Large intestine (tissue), 3 donors: ENCODE results near the gene IFNL1. TPM values are rescaled to one million over a fixed set of nuclear protein-coding genes. Genes with fewer than 3 reads are reported as not detected.
"Not testable (repeated sequence)": the region's sequence is repeated elsewhere in the genome, so short reads cannot be mapped to it uniquely, and the experiment has no call there.

Source experiments
- DNase-seq, 2 donors: peaks; one replicate each; pipeline versions ENCODE4 v3.0.0 to v3.0.0-alpha.2; 2013
- H3K27ac ChIP-seq: one replicate; pipeline ENCODE4 v1.5.1; 2013; ENCODE audit warnings: low read length
- H3K27me3 ChIP-seq: 2 replicates; pipeline ENCODE4 v1.6.1; 2013; ENCODE audit warnings: low read length; ENCODE audit not compliant: control insufficient read depth, insufficient read depth
- H3K36me3 ChIP-seq: 2 replicates; pipeline ENCODE4 v1.6.1; 2013; ENCODE audit warnings: low read length; ENCODE audit not compliant: control insufficient read depth, insufficient read depth
- H3K4me1 ChIP-seq: one replicate; pipeline ENCODE4 v1.6.1; 2013; ENCODE audit warnings: low read length; ENCODE audit not compliant: control insufficient read depth, insufficient read depth
- H3K4me3 ChIP-seq: one replicate; pipeline ENCODE4 v1.5.1; 2013; ENCODE audit warnings: low read length
- H3K9me3 ChIP-seq: one replicate; pipeline ENCODE4 v1.6.1; 2013; ENCODE audit warnings: mild to moderate bottlenecking, low read depth, low read length, moderate library complexity; ENCODE audit not compliant: control insufficient read depth
- WGBS: methylation state at CpG from one replicate; pipeline ENCODE4 v1.1.5; 2013; ENCODE audit warnings: low lambda C conversion rate; ENCODE audit not compliant: insufficient coverage; 5-methylcytosine and 5-hydroxymethylcytosine counted together
- polyA plus RNA-seq: library from polyadenylated mRNA; unstranded; fragments of 120-200 nt; gene quantifications from one replicate; pipeline ENCODE4 v1.2.1, GENCODE V29; 2013

Gene IFNL1
- polyA plus RNA-seq, 1 donor, result 0.06 TPM

DNA sequence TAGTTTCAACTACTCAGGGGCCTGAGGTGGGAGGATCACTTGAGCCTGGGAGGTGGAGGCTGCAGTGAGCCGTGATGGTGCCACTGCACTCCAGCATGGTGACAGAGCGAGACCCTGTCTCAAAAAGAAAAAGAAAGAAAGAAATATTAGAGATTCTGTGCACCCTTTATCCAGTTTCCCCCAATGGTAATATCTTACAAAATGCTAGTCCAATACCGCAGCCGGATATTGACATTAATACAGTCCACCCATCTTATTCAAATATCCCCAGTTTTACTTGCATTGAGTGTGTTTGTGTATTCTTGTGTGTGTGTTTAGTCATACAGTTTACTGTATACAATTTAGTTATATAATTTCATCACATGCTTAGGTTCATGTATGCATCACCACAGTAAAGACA is 39.0 kb upstream of the IFNL1 start:
- DNase-seq, result no peak
- Histone ChIP-seq H3K4me1 (peaks cover 9% of the 10 kb centered on the region), H3K27ac (no peak overlapping the region), H3K4me3 (no peak overlapping the region), H3K27me3 (peaks cover 19% of the 10 kb centered on the region), H3K9me3 (no peaks in the 10 kb centered on the region), H3K36me3 (no peaks in the 10 kb centered on the region)
- WGBS, result 100% methylated on average over 1 of the region's 4 CpGs

DNA sequence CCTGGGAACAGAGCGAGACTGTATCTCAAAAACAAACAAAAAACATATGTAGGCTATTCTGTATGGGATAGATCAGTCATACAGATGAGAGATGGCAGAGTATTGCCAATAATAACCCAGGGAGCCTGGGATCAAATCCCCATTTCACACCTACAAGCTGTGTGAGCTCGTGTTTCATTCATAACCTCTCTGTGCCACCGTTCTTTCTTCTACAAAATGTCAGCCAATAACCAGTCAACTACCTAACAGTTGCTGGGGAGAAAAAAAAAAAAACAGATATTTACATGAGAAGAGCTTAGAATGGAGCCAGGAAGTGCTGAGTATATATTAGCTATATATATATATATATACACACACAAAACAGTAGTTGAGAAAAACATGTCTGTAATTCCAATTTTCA is 34.5 kb upstream of the IFNL1 start:
- Histone ChIP-seq H3K4me1 (peaks cover 6% of the 10 kb centered on the region), H3K27me3 (peaks cover 54% of the 10 kb centered on the region), H3K9me3 (peaks cover 17% of the 10 kb centered on the region), H3K27ac (no peak overlapping the region), H3K4me3 (no peak overlapping the region), H3K36me3 (no peaks in the 10 kb centered on the region)
- DNase-seq, result no peak
- no CpG with 5 or more reads among the region's 3 CpGs for WGBS

DNA sequence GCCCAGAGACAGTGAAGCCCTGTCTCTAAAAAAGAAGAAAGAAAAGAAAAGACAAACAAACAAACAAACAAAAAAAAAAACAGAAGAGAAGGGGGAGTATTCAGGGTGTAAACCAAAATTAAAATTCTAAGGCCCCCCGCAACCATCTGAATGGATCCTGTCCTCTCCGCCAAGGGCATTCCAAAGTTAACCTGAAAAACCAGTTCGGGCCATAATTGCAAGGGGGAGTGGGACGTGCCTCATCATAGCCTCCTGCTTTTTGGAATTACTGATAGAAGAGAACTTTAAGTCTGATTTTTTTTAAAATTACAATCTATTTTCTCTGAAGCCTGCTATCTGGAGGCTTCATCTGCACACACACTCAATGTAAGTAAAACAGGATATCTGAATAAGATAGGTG is 33.7 kb upstream of the IFNL1 start:
- Histone ChIP-seq H3K4me1 (peaks cover 6% of the 10 kb centered on the region), H3K9me3 (peaks cover 17% of the 10 kb centered on the region), H3K27me3 (peaks cover 54% of the 10 kb centered on the region), H3K27ac (no peak overlapping the region), H3K4me3 (no peak overlapping the region), H3K36me3 (no peaks in the 10 kb centered on the region)
- WGBS, result 86% methylated on average over 1 of the region's 4 CpGs
- DNase-seq, result no peak

DNA sequence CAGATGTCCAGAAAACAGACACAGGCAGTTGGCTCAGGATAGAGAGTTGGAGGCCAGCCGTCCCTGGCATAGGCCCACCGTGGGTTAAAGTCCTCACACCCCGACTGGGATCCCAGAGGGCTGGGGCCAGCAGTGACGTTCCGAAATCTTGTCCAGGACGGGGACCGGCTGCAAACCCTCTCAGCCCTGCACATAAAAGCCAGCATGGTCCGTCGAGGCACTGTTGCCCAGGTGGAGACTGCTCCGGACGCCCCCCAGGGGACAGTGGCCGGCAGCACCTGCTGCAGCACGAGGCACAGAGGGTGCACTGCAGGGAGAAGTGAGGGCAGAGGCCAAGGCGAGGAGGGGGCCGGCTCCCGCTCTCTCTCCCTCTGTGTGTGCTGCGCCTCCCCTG is 32.3 kb upstream of the IFNL1 start:
- Histone ChIP-seq H3K27me3 (peaks cover 54% of the 10 kb centered on the region), H3K4me3 (no peak overlapping the region), H3K9me3 (peaks cover 17% of the 10 kb centered on the region), H3K27ac (no peak overlapping the region), H3K4me1 (peaks cover 2% of the 10 kb centered on the region), H3K36me3 (no peaks in the 10 kb centered on the region)
- DNase-seq, result no peak
- WGBS, result no CpG with 5 or more reads among the region's 17 CpGs

DNA sequence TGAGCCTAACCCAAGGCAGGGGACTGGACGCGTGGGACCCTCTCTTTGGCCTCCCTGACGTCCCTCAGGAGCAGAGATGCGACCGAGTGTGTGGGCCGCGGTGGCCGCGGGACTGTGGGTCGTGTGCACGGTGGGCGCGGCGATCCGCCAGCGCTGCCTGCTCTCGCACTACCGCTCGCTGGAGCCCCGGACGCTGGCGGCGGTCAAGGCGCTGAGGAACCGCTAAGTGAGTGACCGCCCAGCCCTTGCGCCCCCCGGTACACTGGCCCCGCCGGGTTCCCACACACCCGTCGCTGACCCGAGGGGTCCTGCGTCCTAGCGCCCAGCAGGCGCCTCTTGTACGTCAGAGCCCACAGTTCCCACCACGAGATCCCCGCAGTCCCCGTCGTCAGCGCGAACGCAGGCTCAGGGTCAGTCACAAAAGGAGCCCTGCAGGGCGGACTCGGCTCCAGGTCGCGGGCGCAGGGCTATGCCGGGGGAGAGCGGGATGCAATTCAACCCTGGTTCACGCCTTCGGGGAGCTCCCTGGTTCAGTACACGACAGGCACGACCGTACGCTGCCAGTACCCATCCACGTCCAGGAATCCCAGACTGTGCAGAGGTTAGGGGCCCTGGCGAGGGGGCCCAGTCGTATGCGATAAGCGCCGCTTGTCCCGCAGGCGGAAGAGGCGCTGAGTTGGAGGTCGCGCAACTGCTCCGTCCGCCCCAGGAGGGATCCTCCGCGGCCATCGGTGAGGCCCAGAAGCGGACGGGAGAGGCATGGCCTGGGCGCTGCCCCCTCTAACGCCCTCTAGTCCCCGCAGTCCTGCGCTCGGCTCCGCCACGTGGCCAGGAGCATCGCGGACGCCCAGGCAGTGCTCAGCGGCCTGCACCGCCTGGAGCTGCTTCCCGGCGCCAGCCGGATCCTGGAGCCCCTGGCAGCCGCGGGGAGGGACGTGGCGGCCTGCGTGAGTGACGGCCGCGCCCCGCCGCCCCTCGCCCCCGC is 31.6 kb upstream of the IFNL1 start:
- DNase-seq, result peak in 1 of 2 donors; percentile 43
- peaks cover 54% of the 10 kb centered on the region for H3K27me3 ChIP-seq
- peaks cover 17% of the 10 kb centered on the region for H3K9me3 ChIP-seq
- no CpG with 5 or more reads among the region's 102 CpGs for WGBS
- H3K4me3 ChIP-seq, result no peak overlapping the region
- no peaks in the 10 kb centered on the region for H3K36me3 ChIP-seq
- no peak overlapping the region for H3K27ac ChIP-seq
- H3K4me1 ChIP-seq, result peaks cover 2% of the 10 kb centered on the region

DNA sequence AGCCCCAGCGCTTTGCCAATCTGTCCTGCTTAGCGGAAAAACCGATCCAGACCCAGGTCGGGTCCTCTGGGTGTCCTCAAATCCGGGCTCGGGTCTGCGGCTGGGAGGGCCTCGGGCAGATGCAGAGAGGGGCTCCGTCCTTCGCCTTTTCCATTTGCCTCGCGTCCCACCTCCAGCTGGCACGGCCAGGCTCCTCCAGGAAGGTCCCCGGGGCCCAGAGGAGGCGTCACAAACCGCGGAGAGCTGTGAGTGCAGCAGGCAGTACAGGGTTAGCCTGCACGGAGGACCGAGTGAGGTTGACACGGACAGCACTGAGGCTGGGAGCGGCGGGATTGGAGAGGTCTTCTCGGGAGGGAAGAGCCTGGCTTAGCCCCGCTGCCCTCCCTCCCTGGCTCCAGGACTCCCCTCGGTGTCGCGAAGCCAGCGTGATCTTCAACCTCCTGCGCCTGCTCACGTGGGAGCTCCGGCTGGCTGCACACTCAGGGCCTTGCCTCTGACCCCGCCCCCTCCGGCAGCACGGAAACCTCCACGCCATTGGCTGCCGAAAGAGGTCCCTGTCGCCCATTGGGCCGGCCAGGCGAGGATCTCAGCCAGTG is 30.8 kb upstream of the IFNL1 start:
- H3K27me3 ChIP-seq, result peaks cover 49% of the 10 kb centered on the region
- H3K27ac ChIP-seq, result no peak overlapping the region
- no peaks in the 10 kb centered on the region for H3K36me3 ChIP-seq
- no CpG with 5 or more reads among the region's 39 CpGs for WGBS
- DNase-seq, result no peak
- peaks cover 2% of the 10 kb centered on the region for H3K4me1 ChIP-seq
- no peak overlapping the region for H3K4me3 ChIP-seq
- H3K9me3 ChIP-seq, result peaks cover 17% of the 10 kb centered on the region

DNA sequence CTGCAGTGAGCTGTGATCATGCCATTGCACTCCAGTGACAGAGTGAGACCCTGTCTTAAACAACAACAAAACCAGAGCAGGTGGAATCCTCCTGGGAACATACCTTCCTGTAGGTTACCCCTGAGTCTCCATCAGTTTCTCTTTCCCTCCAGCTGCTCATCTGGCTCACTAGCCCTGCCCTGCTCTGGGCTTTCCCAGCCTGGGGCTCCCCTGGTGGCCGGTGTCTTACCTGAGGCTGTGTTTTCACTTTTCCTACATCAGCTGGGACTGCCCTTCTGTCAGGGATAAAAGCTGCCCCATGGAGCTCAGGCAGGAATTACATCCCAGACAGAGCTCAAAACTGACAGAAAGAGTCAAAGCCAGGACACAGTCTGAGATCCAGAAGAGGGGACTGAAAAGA is 28.1 kb upstream of the IFNL1 start, which contains the start of gene IFNL2:
IFNL2 (plus strand) TSS at position 312 of the 400 bp plus-strand sequence. CDS start 173 bp downstream, outside the sequence.
- WGBS, result no CpG with 5 or more reads among the region's 1 CpG
- not testable (repeated sequence) for DNase-seq, H3K27ac ChIP-seq, H3K4me3 ChIP-seq, H3K4me1 ChIP-seq, H3K36me3 ChIP-seq
- peaks cover 35% of the 10 kb centered on the region for H3K27me3 ChIP-seq
- H3K9me3 ChIP-seq, result peaks cover 17% of the 10 kb centered on the region

DNA sequence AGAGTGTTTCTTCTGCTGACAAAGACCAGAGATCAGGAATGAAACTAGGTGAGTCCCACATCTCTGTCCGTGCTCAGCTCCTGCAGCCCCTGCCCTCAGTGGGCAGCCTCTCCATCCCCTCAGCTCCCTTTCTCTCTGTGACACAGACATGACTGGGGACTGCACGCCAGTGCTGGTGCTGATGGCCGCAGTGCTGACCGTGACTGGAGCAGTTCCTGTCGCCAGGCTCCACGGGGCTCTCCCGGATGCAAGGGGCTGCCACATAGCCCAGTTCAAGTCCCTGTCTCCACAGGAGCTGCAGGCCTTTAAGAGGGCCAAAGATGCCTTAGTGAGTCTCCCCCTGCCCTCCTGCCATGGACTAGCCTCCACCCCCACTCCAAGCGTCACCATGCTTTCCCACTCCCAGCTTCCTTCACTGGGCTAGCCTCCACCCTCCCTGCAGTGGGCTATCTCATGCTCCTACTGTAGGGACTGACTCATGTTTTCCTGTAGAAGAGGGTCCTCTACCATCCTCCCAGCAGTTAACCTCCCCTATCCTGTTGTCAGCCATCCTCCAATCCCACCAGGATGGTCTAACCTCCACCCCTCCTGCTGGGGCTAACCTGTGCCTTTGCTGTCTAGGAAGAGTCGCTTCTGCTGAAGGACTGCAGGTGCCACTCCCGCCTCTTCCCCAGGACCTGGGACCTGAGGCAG is 27.5 kb upstream of the IFNL1 start:
- not testable (repeated sequence) for H3K27ac ChIP-seq, H3K36me3 ChIP-seq, DNase-seq, H3K4me1 ChIP-seq, H3K4me3 ChIP-seq
- WGBS, result no CpG with 5 or more reads among the region's 10 CpGs
- Histone ChIP-seq H3K9me3 (peaks cover 17% of the 10 kb centered on the region), H3K27me3 (peaks cover 29% of the 10 kb centered on the region)

DNA sequence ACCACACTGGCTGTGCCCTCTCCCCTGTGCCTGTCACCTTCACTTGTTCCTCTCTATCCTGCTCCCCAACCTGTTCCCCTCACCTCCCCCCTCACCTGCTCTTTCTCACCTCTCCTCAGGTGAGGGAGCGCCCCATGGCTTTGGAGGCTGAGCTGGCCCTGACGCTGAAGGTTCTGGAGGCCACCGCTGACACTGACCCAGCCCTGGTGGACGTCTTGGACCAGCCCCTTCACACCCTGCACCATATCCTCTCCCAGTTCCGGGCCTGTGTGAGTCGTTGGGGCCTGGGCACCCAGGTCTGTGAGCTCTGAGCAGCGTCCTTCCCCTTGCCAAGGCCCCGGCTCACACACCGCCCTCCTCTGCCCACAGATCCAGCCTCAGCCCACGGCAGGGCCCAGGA is 26.8 kb upstream of the IFNL1 start:
- H3K27ac ChIP-seq, H3K36me3 ChIP-seq, H3K4me1 ChIP-seq, DNase-seq, H3K4me3 ChIP-seq: not testable (repeated sequence)
- Histone ChIP-seq H3K9me3 (peaks cover 12% of the 10 kb centered on the region), H3K27me3 (peaks cover 22% of the 10 kb centered on the region)
- whole genome bisulfite sequencing, result no CpG with 5 or more reads among the region's 10 CpGs
